GM04504 (cell line): ENCODE data around the gene PTN.
"Not testable (repeated sequence)": the region's sequence is repeated elsewhere in the genome, so short reads cannot be mapped to it uniquely, and the experiment has no call there.

ENCODE experiments used
- DNase-seq: peaks from one replicate; pipeline ENCODE4 v3.0.0-alpha.2; 2012; ENCODE audit warnings: low read depth

Gene PTN

DNA sequence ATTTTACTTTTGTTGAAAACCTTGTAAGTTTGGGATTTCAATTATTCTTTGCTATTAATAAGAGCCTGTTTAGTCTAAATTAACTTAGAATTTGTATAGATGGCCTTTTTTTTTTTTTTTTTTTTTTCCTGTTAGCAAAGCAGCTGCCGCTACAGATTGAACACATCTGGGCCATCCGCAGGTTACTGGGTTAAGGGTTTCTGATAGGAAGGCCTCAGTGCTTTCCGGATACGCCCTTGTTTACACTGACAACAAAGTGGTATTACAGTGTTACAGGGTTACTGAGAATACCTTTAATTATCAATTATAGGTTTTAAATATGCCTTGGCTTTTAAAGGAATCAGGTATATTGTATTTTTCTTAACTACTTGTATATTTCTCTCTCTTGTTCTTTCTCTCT is 76.8 kb downstream of the PTN start:
- DNase-seq, result no peak

DNA sequence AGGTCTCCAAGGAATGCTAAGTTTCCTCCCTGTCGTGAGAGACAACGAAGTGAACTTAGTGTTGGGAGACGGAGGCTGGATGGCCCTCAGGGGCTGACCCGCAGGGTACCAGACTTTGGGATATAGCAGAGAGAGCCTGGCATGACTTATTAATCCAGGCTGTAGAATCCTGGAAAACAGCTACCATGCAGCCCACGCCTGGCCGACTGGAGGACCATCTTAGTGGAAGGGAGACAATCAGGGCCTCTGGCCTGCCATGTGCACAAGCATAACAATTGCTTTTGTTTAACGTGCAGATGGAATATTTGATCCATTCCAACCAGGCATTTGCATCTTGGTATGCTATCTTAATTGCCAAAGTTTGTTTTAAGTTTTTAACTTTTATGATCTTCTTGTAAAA is 78.1 kb downstream of the PTN start:
- DNase-seq, result not testable (repeated sequence)

DNA sequence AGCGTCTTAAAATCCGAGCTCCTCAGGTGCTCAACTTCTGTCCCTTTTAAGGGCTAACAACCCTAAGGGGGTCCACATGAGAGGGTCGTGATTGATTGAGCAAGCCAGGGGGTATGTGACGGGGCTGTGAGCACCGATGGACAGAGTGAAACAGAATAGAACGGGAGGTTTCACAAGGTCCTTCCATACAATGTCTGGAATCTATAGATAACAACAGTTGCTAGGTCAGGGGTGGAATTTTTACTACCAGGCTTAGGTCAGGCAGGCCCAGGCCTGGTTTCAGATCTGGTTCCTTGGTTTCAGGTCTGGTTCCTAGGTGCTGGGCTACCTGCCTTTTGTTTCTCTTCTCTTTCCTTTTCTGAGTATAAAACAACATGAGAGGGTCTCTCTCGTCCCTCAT is 80.9 kb downstream of the PTN start:
- DNase-seq, result no peak

DNA sequence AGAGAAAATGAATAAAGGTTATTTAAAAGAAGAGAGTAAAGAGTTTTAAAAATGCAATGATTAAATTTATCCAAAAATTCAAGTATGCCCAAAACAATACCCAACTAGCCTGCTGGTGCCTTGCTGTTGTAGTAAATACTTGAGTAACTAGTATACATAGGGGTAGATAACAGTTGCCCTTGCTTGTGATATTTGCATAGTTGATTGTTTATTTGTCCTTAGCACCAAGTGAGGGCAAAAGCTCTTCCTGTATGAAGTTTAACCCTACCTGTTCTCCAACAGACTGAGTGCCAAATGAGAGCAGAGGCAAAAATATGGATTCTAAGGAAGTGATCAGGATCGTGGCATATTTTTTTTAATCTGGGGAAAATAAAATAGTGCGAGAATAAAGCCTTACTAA is 85.0 kb downstream of the PTN start:
- DNase-seq, result no peak

DNA sequence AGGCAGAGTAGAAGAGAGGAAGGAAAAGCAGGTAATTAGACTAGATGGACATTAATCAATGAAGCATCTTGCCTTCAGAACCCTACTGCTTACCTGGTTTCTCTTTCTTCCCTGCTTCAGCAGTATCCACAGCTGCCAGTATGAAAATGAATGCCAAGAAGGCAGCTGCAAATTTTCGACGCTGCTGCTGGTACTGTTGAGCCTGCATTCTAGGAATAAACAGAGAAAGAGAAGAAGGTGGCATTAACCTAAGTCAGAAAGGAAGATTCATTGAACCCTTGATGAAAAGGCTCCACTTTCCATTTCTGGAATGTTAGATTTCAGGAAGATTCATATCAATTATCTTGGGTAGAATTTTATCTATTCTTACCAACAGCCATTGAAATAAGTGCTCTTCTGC is 88.8 kb downstream of the PTN start:
- DNase-seq, result no peak

DNA sequence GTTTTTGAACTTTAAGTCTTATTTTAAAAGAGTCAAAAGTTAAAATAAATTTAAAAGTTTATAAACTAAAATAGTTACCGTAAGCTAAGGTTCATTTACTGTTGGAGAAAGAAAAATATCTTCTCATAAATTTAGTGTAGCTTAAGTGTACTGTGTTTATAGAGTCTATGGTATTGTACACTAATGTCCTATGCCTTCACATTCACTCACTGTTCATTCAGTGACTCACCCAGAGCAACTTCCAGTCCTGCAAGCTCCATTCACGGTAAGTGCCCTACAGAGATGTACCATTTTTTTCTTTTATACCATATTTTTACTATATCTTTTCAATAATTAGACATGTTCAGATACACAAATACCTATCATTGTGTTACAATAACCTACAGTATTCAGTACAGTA is 97.6 kb downstream of the PTN start:
- DNase-seq, result no peak

DNA sequence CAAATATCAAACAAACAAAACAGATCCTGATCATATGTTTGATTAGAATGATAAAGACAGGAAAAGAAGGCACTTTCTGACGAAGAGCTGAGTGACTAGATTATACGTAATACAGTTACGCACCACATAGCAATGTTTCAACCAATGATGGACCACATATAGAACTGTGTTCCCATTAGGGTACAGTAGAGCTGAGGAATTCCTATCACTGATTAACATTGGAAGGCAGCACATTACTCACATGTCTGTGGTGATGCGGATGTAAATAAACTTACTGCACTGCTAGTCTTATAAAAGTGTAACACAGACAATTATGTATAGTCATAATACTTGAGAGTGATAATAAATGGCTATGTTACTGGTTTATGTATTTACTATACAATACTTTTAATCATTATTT is 98.3 kb downstream of the PTN start:
- DNase-seq, result no peak

DNA sequence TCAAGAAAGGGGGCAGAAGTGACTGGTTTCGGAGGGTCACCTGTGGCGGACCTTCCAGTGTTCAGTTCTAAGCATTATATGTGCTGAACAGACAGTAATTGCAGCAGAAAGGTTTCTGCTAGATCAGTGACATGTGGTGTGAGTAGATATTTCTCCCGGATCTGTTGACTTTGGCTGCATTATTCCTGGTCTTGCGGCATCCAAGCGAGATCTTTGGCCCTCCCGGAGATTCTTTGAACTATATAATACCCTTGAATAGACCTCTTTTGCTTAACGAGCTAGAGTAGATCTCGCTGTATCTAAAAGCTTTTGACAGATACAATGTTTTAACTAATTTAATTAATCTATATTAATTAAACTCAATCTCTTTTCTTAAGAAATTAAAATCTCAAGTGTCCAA is 99.8 kb downstream of the PTN start:
- DNase-seq, result no peak

DNA sequence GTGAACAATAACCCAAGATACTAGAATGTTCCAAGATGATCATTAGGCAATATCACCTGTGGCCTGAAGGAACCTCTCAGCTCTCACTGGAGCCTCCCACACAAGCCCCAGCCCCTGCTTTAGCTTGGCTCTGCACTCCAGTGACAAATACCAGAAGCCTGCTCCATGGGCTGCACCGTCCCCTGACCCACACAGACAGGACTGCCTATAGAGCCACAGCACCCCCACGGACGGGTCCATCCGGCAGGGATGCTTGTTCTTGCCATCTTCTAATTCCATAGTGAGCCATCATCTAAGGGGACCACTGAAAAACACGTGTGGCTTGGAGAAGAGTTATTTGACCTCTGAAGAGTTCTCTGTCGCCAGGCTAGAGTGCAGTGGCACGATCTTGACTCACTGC is 100.9 kb downstream of the PTN start:
- DNase-seq, result no peak

DNA sequence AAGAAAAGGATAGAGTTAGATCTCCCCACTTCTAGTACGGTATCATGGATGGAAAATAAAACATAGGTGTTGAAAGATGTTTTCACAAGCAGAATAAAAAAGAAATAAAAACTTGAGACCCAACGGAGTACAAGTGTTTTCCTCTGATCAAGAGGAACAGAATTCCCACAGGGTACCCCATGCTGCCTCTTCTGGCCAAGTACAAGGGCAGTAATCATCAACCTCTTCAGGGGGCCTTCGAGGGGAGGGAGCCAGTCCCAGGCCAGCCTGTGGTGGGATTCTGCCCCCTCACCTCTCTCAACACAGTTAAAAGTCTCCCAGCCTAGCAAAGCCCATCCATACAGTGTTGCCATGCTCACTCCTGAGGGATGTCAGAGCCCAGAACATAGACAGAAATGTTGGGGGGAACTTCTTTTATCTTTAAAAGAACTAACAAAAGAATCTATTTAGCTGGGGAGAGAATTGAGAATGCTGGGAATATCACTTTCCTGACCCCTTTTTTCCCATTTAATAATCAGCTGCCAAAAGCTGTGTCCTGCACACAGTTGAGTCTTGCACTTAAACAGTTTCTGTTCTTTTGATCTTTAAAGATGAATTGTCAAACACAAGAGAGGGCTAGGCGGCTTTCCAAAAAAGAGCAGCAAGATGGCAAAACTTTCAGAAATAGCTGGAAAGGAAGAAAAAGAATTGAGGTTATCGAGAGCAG is 101.7 kb downstream of the PTN start:
- no peak for DNase-seq

DNA sequence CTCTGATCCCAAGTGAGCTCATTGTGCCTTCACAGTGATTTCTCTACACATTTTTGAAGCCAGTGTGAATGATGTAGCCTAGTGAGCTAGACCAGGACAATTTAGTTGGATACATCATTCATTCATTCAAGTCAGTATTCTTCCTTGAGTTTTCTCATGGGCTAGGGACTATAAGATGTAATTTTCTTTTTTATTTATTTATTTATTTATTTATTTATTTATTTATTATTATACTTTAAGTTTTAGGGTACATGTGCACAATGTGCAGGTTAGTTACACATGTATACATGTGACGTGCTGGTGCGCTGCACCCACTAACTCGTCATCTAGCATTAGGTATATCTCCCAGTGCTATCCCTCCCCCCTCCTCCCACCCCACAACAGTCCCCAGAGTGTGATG is 104.3 kb downstream of the PTN start:
- DNase-seq, result not testable (repeated sequence)

DNA sequence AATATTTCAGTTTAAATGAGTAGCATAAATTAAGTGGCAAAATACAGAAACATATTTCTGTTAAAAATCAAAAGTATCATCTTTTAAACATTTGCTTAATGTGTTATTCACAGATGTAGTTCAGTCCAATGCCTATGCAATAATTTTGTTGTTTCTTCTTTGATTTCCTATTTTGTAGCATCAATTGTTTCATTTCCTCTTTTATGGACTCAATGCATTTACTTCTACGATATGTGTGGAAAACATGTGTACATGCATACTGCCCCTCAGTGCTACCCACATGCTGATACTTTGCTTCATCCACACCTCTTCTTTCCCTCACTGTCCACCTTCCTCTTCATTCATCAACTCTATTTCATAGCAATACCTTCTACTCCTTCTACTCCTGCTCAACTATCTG is 108.1 kb downstream of the PTN start:
- no peak for DNase-seq

DNA sequence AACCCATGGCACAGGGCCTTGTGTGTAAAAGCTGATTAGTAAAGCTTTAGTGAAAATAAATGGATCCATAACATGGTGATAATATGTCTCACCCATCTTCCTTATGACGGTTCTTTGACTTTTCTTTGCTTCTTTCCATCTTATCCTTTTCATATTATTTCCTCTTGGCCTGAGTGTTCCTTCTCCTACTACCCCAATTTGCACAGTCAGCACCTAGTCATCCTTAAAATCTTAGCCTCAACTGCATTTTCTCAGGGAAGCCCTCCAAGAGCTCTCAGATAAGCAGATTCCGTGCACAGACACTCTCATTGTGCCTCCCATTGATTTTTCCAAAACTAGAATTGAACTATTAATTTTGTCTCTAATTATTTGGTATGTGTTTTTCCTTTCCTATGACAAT is 112.4 kb downstream of the PTN start:
- DNase-seq, result no peak

DNA sequence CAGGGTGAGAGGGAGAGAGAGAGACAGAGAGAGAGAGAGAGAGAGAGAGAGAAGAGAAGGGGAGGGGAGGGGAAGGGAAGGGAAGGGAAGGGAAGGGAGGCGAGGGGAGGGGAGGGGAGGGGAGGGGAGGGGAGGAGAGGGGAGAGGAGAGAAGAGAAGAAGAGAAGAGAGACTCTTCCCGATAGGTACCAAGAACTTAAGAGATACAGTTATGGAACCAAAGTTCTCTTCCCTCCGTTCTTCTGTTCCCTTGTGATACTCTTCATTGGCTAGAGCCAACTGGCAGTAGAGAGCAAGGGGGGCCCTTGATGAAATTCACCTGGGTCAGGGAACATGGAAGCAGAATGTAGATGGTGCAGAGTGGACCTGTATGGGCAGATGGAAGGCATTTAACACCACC is 122.1 kb downstream of the PTN start:
- DNase-seq, result no peak

DNA sequence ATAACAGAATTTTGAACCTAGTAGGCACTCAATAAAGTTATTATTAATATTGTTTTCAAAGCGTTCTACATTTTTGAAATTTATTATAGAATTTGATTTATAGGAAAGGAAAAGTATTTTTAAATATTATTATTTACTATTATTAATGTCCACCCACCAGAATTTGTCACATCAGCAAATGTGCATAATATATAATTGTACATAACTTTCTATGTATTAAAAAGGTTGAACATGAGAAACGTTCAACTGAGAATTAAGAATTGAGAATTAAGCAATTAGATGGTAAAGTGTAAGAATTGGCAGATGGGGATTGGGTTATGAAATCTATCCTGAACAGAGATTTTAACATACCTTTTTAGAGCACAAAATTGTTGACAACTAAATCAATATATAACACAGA is 129.8 kb downstream of the PTN start:
- no peak for DNase-seq

DNA sequence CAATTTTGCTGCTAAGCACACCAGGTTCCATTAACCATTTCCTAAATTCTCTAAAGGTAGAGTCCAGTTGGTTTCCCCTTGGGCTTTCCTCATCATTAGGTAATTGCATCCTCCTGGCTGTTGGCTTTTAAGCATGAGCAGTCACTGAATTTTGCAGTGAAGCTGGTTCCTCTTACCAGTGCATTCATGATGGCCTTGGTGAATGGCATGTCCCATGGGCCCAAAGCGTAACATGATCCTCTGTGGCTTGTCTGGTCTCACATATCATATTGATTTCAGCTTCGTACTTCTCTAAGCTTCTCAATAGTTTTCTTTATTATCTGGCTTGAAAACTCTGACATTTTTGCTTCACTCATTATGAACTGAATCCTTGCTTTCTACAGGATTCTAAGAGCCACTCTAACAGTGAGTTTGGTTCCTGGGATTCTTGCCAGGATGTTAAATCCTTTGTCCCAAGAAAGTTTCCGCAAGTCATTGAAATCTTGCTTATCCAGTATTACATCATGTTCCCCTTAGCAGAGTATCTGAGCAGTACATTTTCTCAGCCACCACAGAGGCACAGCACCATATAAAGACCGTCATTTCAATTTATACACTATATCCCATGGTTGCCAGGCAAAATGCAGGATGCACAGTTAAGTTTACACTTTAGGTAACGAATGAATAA is 134.2 kb downstream of the PTN start:
- no peak for DNase-seq

DNA sequence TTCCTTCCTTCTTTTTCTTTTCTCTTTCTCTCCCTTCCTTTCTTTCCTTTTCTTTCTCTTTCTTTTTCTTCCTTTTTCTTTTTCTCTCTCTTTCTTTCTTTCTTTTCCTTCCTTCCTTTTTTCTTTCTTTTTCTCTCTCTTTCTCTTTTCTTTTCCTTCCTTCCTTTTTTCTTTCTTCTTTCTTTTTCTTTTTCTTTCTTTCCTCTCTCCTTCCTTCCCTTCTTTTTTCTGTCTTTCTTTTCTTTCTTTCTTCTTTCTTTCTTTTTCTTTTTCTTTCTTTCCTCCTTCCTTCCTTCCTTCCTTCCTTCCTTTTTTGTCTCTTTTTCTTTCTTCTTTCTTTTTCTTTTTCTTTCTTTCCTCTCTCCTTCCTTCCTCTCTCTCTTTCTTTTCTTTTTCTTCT is 136.8 kb downstream of the PTN start:
- DNase-seq, result no peak

DNA sequence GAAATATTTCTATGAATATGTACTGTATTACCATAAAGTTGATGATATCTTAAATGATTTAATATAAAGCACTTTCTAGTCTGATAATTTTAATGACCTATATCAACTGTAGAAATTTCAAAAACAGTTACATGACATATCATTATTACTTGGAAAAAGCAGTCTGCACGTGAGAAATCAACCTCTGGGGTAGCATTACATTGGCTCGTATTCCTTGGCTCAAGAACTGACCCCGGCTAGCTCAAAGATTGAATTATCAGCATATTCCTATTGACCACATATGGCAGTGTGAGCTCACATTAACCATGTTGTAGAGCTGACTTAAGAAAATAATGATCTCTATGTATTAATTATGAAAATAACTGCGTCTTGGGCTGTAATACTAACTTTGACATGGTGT is 139.3 kb downstream of the PTN start:
- DNase-seq, result no peak

DNA sequence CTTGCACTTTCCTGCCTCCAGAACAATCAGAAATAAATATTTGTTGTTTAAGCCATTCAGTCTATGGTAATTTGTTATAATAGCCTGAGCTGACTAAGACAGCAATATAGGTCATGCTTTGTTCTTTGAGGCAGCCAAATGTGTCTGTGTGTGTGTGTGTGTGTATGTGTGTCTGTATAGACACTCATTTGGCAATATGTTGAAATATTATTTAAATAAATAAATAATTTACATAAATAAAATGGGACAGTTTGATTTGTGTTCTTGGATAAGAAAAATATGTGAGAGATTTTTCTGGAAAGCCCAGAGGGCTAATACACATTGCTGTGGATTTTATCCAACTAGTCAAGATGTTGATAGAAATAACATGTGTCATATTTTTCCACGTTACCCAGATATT is 140.2 kb downstream of the PTN start:
- no peak for DNase-seq

DNA sequence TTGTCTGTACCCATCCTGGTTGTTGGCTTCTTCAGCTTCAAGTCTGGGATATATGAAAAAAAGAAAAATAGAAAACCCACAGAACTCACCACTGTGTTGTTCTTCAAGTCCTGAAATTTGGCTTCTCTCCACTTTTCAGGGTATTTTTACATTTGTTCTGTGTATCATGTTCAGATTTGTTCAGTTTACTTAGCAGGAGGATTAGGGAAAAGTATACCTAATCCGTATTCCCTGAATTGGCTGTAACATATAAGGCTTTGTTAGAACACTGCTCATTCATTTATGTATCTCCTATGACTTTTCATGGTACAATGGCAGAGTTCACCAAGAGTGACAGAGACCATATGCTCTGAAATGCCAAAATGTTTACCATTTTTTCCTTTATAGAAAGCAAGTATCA is 146.9 kb downstream of the PTN start:
- no peak for DNase-seq

DNA sequence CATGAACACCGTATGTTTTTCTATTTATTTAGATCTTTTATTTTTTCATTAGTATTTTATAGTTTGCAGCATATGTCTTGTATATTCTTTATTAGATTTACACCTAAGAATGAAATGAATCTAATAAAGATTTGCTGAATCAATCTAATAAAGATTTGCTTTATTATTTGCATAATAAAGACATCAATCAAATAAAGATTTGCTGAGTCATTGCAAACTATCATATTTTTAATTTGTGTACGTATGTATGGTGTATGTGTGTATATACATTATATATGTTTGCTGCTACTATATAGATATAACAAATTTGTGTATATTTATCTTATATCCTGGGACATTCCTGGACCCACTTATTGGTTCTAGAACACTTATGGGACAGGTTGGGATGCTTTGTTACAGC is 147.5 kb downstream of the PTN start:
- no peak for DNase-seq

DNA sequence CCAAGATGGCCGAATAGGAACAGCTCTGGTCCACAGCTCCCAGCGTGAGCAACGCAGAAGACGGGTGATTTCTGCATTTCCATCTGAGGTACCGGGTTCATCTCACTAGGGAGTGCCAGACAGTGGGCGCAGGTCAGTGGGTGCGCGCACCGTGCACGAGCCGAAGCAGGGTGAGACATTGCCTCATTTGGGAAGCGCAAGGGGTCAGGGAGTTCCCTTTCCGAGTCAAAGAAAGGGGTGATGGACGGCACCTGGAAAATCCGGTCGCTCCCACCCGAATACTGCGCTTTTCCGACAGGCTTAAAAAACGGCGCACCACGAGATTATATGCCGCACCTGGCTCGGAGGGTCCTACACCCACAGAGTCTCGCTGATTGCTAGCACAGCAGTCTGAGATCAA is 161.9 kb downstream of the PTN start:
- not testable (repeated sequence) for DNase-seq
